ENCODE data around the gene SPRED2. TPM values are rescaled to one million over a fixed set of nuclear protein-coding genes. Genes with fewer than 3 reads are reported as not detected.
"Not testable (repeated sequence)": the region's sequence is repeated elsewhere in the genome, so short reads cannot be mapped to it uniquely, and the experiment has no call there.

SPRED2 gene
- total and polyA plus RNA-seq, 4 donors, result 6.7 to 7.5 (median 7.1) TPM

DNA sequence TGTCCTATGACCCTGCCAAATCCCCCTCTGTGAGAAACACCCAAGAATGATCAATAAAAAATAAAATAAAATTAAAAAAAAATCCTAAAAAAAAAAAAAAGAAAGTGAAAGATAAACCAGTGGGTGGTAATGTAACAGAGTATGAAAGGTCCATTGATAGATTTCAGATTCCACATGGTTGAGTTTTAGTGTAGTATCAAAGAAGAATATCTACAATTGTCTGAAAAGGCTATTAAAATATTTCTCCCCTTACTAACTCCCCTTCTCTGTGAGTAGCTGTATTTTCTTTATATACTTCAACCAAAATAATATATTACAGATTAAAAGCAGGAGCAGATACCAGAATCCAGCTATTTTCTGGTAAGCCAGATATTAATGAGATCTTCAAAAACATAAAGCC lies 92.8 kb downstream of the SPRED2 start:
- TF ChIP-seq JUND (IDR thresholded peaks at IDR 0.05) (no peak), EGR1 (IDR thresholded peaks at IDR 0.05; ENCODE audit: low read depth in 2 of 2) (no peak), ATF3 (IDR thresholded peaks at IDR 0.05) (no peak), YY1 (IDR thresholded peaks at IDR 0.05) (no peak), RXRA (IDR thresholded peaks at IDR 0.05) (no peak), RAD21 (IDR thresholded peaks at IDR 0.05) (no peak), HNF4A (conservative IDR thresholded peaks at IDR 0.05) (no peak), FOXA1 (IDR thresholded peaks at IDR 0.05) (no peak), HNF4G (IDR thresholded peaks at IDR 0.05) (no peak), ZBTB33 (IDR thresholded peaks at IDR 0.05) (no peak), GABPA (IDR thresholded peaks at IDR 0.05 in 1 of 2, conservative IDR thresholded peaks at IDR 0.05 in 1 of 2) (no peak)
- TF ChIP-seq, protein P1, sequence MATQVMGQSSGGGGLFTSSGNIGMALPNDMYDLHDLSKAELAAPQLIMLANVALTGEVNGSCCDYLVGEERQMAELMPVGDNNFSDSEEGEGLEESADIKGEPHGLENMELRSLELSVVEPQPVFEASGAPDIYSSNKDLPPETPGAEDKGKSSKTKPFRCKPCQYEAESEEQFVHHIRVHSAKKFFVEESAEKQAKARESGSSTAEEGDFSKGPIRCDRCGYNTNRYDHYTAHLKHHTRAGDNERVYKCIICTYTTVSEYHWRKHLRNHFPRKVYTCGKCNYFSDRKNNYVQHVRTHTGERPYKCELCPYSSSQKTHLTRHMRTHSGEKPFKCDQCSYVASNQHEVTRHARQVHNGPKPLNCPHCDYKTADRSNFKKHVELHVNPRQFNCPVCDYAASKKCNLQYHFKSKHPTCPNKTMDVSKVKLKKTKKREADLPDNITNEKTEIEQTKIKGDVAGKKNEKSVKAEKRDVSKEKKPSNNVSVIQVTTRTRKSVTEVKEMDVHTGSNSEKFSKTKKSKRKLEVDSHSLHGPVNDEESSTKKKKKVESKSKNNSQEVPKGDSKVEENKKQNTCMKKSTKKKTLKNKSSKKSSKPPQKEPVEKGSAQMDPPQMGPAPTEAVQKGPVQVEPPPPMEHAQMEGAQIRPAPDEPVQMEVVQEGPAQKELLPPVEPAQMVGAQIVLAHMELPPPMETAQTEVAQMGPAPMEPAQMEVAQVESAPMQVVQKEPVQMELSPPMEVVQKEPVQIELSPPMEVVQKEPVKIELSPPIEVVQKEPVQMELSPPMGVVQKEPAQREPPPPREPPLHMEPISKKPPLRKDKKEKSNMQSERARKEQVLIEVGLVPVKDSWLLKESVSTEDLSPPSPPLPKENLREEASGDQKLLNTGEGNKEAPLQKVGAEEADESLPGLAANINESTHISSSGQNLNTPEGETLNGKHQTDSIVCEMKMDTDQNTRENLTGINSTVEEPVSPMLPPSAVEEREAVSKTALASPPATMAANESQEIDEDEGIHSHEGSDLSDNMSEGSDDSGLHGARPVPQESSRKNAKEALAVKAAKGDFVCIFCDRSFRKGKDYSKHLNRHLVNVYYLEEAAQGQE (IDR thresholded peaks at IDR 0.05), result no peak
- TF ChIP-seq, protein P2, sequence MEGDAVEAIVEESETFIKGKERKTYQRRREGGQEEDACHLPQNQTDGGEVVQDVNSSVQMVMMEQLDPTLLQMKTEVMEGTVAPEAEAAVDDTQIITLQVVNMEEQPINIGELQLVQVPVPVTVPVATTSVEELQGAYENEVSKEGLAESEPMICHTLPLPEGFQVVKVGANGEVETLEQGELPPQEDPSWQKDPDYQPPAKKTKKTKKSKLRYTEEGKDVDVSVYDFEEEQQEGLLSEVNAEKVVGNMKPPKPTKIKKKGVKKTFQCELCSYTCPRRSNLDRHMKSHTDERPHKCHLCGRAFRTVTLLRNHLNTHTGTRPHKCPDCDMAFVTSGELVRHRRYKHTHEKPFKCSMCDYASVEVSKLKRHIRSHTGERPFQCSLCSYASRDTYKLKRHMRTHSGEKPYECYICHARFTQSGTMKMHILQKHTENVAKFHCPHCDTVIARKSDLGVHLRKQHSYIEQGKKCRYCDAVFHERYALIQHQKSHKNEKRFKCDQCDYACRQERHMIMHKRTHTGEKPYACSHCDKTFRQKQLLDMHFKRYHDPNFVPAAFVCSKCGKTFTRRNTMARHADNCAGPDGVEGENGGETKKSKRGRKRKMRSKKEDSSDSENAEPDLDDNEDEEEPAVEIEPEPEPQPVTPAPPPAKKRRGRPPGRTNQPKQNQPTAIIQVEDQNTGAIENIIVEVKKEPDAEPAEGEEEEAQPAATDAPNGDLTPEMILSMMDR (IDR thresholded peaks at IDR 0.05; ENCODE audit: low read depth, low read length, missing input control), result no peak
- TF ChIP-seq, protein P3, sequence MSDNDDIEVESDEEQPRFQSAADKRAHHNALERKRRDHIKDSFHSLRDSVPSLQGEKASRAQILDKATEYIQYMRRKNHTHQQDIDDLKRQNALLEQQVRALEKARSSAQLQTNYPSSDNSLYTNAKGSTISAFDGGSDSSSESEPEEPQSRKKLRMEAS (IDR thresholded peaks at IDR 0.05), result no peak
- Histone ChIP-seq H3K27me3 (ENCODE audit: control insufficient read depth in 4 of 4, insufficient read depth in 4 of 4, low read length in 3 of 4) (no peaks in the 10 kb centered on the region), H3K4me3 (ENCODE audit: low read depth in 1 of 3, low read length in 3 of 3) (no peak overlapping the region), H3K9me3 (ENCODE audit: control insufficient read depth in 4 of 4, low read length in 3 of 4) (no peaks in the 10 kb centered on the region), H3K36me3 (ENCODE audit: control insufficient read depth in 4 of 4, insufficient read depth in 3 of 4, low read depth in 1 of 4, low read length in 3 of 4) (peaks cover 0 to 3% (median 1%) of the 10 kb centered on the region in 4 donors), H3K9ac (ENCODE audit: low read depth in 1 of 2, low read length in 2 of 2) (no peak overlapping the region), H3K27ac (ENCODE audit: low read depth in 1 of 2, low read length in 2 of 2) (no peak overlapping the region), H3K4me1 (ENCODE audit: control insufficient read depth in 4 of 4, insufficient read depth in 4 of 4, low read length in 3 of 4) (peaks cover 0 to 1% (median 0%) of the 10 kb centered on the region in 4 donors)
- no peak for DNase-seq (ENCODE audit: low spot score)

DNA sequence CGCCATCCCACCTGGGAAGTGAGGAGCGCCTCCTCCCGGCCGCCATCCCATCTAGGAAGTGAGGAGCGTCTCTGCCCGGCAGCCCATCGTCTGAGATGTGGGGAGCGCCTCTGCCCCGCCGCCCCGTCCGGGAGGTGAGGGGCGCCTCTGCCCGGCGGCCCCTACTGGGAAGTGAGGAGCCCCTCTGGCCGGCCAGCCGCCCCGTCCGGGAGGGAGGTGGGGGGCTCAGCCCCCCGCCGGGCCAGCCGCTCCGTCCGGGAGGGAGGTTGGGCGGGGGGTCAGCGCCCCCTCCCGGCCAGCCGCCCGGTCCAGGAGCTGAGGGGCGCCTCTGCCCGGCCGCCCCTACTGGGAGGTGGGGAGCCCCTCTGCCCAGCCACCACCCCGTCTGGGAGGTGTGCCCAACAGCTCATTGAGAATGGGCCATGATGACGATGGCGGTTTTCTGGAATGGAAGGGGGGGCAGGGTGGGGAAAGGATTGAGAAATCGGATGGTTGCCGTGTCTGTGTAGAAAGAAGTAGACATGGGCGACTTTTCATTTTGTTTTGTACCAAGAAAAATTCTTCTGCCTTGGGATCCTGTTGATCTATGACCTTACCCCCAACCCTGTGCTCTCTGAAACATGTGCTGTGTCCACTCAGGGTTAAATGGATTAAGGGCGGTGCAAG lies 93.4 kb downstream of the SPRED2 start:
- not testable (repeated sequence) for H3K4me3 ChIP-seq (ENCODE audit: low read depth in 1 of 3, low read length in 3 of 3); H3K9me3 ChIP-seq (ENCODE audit: control insufficient read depth in 4 of 4, low read length in 3 of 4); DNase-seq (ENCODE audit: low spot score); H3K36me3 ChIP-seq (ENCODE audit: control insufficient read depth in 4 of 4, insufficient read depth in 3 of 4, low read depth in 1 of 4, low read length in 3 of 4); H3K9ac ChIP-seq (ENCODE audit: low read depth in 1 of 2, low read length in 2 of 2); H3K27ac ChIP-seq (ENCODE audit: low read depth in 1 of 2, low read length in 2 of 2); H3K27me3 ChIP-seq (ENCODE audit: control insufficient read depth in 4 of 4, insufficient read depth in 4 of 4, low read length in 3 of 4); H3K4me1 ChIP-seq (ENCODE audit: control insufficient read depth in 4 of 4, insufficient read depth in 4 of 4, low read length in 3 of 4)
- 98% methylated on average over 37 of the region's 39 CpGs for WGBS

DNA sequence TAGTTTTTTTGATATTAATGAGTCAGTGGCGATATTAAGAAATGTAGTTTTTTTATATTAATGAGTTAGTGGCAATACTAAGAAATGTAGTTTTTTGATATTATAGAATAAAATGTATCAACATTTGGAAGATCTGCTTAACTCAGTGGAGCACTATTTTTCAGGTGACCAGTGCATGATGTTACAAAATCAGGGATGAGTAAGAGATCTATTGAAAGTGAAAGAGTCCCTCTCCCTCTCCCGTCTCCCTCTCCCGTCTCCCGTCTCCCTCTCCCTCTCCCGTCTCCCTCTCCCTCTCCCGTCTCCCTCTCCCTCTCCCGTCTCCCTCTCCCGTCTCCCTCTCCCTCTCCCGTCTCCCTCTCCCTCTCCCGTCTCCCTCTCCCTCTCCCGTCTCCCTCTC lies 94.5 kb downstream of the SPRED2 start:
- not testable (repeated sequence) for H3K27me3 ChIP-seq (ENCODE audit: control insufficient read depth in 4 of 4, insufficient read depth in 4 of 4, low read length in 3 of 4); H3K9ac ChIP-seq (ENCODE audit: low read depth in 1 of 2, low read length in 2 of 2); H3K36me3 ChIP-seq (ENCODE audit: control insufficient read depth in 4 of 4, insufficient read depth in 3 of 4, low read depth in 1 of 4, low read length in 3 of 4); H3K9me3 ChIP-seq (ENCODE audit: control insufficient read depth in 4 of 4, low read length in 3 of 4); H3K4me1 ChIP-seq (ENCODE audit: control insufficient read depth in 4 of 4, insufficient read depth in 4 of 4, low read length in 3 of 4); DNase-seq (ENCODE audit: low spot score); H3K4me3 ChIP-seq (ENCODE audit: low read depth in 1 of 3, low read length in 3 of 3); H3K27ac ChIP-seq (ENCODE audit: low read depth in 1 of 2, low read length in 2 of 2)
- 89% methylated on average over 5 of the region's 11 CpGs for WGBS
